Superior temporal gyrus (tissue), 1 donor: ENCODE measurements around the gene UQCR10.
"Not testable (repeated sequence)": the region's sequence is repeated elsewhere in the genome, so short reads cannot be mapped to it uniquely, and the experiment has no call there.

ENCODE experiments used
- DNase-seq: peaks from one replicate; pipeline ENCODE4 v3.0.0-alpha.2; 2016; ENCODE audit errors: extremely low spot score

UQCR10 gene

GRCh38 chr22:29737251-29738117 lies 29.7 kb upstream of the UQCR10 start:
- DNase-seq = no peak

DNA sequence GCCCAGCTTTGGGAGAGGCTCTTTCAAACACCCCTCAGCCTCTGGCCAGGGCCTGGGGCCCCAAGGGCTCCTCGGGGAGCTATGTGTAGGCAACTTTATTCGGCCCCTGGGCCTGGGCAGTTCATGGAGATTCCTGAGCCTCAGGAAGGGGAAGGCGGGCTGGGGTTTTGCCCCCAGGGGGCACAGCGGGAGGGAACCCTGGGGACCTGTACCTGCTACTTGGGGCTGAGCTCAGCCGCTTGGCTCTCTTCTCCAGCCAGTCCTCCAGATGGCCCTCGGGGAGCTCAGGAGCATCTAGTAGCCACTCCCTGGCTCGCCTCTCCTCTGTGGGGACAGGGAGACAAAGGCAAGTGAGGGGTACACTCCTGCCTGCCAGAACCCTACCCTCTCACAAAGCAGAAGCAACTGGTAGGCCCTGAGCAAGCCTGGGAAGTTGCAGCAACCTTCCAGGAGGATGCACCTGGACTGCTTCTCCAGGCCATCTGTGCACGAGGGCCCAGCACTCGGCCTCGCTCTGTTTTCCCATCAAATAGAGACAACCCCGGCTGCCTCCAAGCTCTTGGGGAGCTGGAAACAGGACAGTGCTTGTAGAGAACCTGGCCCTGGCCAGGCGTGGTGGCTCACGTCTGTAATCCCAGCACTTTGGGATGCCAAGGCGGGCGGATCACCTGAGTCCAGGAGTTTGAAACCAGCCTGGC lies 28.9 kb upstream of the UQCR10 start:
- no peak for DNase-seq

GRCh38 chr22:29739346-29739875 lies 27.8 kb upstream of the UQCR10 start:
- DNase-seq = no peak

GRCh38 chr22:29740216-29740615 lies 27.0 kb upstream of the UQCR10 start:
- no peak for DNase-seq

DNA sequence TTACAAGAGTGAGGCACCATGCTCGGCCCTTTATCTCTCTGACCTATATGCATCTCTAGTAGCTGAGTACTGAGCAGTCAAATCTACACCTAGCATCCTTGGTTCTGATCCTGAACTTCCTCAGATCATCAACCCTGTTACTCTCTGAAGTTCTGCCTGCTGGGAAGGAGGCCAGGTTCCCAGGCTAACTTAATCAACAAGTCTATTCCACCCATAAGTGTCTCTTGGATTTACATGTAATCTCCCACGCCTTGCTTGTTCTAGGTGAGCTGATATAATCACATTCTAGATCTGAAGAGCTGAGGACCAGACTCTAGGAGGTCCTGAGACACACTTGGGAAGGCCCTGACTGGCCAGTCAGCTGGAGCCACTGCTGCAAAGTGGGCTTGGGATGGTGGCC lies 25.2 kb upstream of the UQCR10 start:
- DNase-seq = no peak

GRCh38 chr22:29742326-29742725 lies 24.8 kb upstream of the UQCR10 start:
- DNase-seq = no peak

DNA sequence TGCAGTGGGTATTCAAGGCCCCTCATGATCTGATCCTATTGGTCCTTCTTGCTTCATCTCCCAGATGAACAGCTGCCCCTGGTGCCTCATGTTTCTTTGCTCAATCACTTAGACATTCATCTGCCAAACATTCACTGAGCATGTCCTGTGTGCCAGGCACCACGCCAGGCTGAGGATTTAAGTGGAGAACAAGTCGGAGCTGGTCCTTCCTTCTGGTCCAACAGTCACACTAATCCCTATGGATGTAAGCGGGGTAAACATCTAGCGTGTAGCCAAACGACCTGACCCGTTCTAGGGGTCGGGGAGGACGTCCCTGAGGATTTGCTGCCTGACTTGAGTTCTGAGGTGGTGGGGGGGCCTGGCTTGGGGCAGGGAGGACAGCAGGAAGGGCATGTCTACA lies 22.3 kb upstream of the UQCR10 start:
- no peak for DNase-seq

- no peak for DNase-seq
These were observed 19.3 kb upstream of the UQCR10 start for GRCh38 chr22:29747832-29748231.

- DNase-seq = no peak
These were observed 18.8 kb upstream of the UQCR10 start for GRCh38 chr22:29748248-29748893.

- DNase-seq = no peak
These were observed 17.1 kb upstream of the UQCR10 start for GRCh38 chr22:29750029-29750428.

DNA sequence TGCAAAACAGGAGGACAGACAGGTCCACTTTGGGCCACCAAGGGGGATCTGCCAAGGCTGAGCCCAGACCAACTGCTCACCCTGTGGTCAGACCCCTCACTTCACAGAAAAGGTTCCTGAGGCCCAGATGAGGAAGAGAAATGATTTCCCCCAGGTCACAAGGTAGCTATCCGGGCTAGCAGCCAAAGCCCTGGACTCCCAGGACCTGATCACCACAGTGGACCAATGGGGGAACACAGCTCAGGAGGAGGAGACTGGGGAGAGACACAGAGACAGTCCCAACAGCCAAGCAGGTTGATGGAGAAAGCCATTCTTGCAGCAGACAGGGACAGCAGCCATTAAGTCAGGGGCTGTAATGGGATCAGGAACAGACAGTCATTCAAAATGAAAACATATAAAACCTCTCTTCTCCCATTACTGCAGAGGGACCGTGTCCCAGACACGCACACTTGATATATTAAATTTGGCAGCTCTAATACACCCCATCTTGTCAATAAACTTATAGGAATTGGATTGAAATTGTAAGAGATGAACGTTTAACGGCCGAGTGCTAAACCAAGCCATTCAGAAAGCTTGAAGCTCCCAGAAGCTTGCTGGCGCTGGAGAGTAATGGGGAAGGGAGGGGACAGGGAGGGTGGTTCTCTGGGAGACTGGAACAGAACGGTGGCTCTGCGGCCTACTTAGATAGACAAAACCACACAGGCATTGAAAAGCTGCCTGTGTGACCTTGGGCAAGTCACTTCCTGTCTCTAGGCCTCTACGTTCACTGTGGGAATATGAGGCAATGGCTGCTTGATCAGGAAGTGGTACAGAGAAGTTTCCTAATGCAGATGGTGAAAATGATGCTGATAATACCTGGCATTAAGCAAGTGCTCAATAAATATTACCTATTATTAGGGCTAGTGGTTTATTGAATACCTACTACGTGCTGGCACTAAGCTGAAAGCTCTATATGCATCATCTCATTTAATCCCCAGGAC lies 16.3 kb upstream of the UQCR10 start:
- DNase-seq = no peak

DNA sequence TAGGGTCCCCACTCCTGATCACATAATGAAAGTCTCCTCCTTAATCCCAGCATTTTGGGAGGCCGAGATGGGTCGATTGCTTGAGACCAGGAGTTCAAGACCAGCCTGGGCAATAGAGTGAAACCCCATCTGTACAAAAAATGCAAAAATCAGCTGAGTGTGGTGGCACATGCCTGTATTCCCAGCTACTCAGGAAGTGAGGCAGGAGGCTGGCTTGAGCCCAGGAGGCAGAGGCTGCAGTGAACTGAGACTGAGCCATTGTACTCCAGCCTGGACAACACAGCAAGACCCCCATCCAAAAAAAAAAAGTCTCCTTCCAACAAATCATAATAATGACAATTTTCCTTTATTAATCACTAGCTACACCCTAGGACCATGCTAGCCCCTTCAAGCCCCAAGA lies 15.5 kb upstream of the UQCR10 start:
- no peak for DNase-seq

GRCh38 chr22:29753808-29754657 lies 13.1 kb upstream of the UQCR10 start:
- no peak for DNase-seq

DNA sequence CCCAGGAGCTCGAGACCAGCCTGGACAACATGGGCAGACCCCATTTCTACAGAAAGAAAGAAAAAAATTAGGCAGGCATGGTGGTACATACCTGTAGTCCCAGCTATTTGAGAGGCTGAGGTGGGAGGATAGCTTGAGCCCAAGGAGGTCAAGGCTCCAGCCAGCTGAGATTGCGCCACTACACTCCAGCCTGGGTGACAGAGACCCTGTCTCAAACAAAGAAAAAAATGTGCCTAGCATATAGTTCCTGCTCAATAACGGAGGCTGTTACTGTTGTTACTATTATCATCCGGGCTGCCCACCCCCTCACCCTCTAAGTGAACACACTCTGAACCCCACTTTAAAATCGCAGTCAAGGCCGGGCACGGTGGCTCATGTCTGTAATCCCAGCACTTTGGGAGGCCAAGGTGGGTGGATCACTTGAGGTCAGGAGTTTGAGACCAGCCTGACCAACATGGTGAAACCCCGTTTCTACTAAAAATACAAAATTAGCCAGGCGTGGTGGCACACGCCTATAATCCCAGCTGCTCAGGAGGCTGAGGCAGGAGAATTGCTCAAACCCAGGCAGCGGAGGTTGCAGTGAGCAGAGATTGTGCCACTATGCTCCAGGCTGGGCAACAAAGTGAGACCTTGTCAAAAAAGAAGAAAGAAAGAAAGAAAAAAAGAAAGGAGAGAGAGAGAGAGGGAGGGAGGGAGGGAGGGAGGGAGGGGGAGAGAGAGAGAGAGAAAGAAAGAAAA lies 12.3 kb upstream of the UQCR10 start:
- DNase-seq = not testable (repeated sequence)

- no peak for DNase-seq
These were observed 11.3 kb upstream of the UQCR10 start for GRCh38 chr22:29755889-29756288.

GRCh38 chr22:29756341-29756740 lies 10.8 kb upstream of the UQCR10 start:
- no peak for DNase-seq

- no peak for DNase-seq
These were observed 10.1 kb upstream of the UQCR10 start for GRCh38 chr22:29757096-29757495.

GRCh38 chr22:29758068-29758622 lies 9.0 kb upstream of the UQCR10 start:
- DNase-seq = no peak

DNA sequence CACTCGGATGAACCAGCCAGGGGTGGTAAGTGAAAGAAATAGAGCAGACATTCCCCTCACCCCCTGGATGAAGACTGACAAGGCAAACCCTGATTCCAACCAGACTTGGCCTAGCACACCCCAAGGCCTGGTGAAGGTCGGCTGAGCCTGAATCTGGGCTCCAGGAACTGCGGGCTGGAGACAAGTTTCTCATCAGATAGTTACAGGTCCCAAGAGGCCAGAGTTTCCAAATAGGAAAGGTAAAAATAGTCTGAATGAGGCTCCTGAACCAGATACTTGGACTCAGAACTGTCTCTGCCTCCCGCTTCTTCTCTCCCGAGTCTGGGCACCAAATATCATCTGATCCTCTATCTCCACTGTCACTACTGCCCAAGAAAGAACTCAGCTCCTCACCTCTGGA lies 8.2 kb upstream of the UQCR10 start:
- no peak for DNase-seq
